ENCODE data around the gene TCF23. TPM values are rescaled to one million over a fixed set of nuclear protein-coding genes. Genes with fewer than 3 reads are reported as not detected.

Gene TCF23
- polyA plus RNA-seq, 1 donor = 0.10 TPM

DNA sequence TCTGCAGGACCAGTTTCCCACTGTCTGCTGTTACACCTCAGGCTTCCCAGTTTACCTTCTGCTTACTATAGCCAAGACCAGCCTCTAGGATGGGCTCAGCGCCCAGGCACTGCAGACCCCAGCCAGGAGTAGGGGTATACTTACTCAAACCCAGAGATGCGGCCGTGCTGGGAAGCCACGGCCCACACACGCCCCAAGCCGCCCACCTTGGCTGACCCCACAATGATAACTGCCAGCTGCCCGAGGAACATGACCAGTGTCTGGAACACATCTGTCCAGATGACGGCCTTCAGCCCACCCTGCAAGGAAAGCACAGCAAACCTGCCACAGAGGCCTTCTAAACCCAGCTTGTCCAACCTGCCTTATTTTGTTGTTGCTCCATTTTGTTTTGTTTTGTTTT is 56.4 kb downstream of the TCF23 start:
- Histone ChIP-seq H3K9me3 (ENCODE audit: control insufficient read depth, low read depth, low read length) (no peaks in the 10 kb centered on the region), H3K4me3 (ENCODE audit: low read length) (no peak overlapping the region), H3K27ac (ENCODE audit: low read length) (no peak overlapping the region), H3K4me1 (ENCODE audit: control insufficient read depth, insufficient read depth, low read length) (peaks cover 30% of the 10 kb centered on the region), H3K36me3 (ENCODE audit: control insufficient read depth, insufficient read depth, low read length) (peaks cover 83% of the 10 kb centered on the region), H3K27me3 (ENCODE audit: control insufficient read depth, insufficient read depth, low read length) (no peaks in the 10 kb centered on the region)
- DNase-seq = no peak
- WGBS (ENCODE audit: insufficient coverage, low lambda C conversion rate) = no CpG with 5 or more reads among the region's 8 CpGs

GRCh38 chr2:27206346-27206745 is 57.5 kb downstream of the TCF23 start:
- peaks cover 73% of the 10 kb centered on the region for H3K36me3 ChIP-seq (ENCODE audit: control insufficient read depth, insufficient read depth, low read length)
- no peak for DNase-seq
- no peaks in the 10 kb centered on the region for H3K9me3 ChIP-seq (ENCODE audit: control insufficient read depth, low read depth, low read length)
- peaks cover 34% of the 10 kb centered on the region for H3K4me1 ChIP-seq (ENCODE audit: control insufficient read depth, insufficient read depth, low read length)
- no peaks in the 10 kb centered on the region for H3K27me3 ChIP-seq (ENCODE audit: control insufficient read depth, insufficient read depth, low read length)
- WGBS (ENCODE audit: insufficient coverage, low lambda C conversion rate) = no CpG with 5 or more reads among the region's 6 CpGs
- H3K27ac ChIP-seq (ENCODE audit: low read length) = no peak overlapping the region
- no peak overlapping the region for H3K4me3 ChIP-seq (ENCODE audit: low read length)

Other genes with a start within 250 kb of the TCF23 start
- 20.7 TPM for gene MAPRE3, start 178.4 kb upstream of the TCF23 start, polyA plus RNA-seq
- gene TMEM214, start 116.0 kb upstream of the TCF23 start, polyA plus RNA-seq = 93.6 TPM
- 28.3 TPM for gene AGBL5, start 97.3 kb upstream of the TCF23 start, polyA plus RNA-seq
- 313 TPM for gene OST4, start 77.3 kb upstream of the TCF23 start, polyA plus RNA-seq
- gene EMILIN1, start 70.4 kb upstream of the TCF23 start, polyA plus RNA-seq = 49.1 TPM
- gene KHK, start 62.2 kb upstream of the TCF23 start, polyA plus RNA-seq = 232 TPM
- 11.5 TPM for gene CGREF1, start 29.9 kb upstream of the TCF23 start, polyA plus RNA-seq
- 2.0 TPM for gene ABHD1, start 25.2 kb upstream of the TCF23 start, polyA plus RNA-seq
- 48.5 TPM for gene PREB, start 14.4 kb upstream of the TCF23 start, polyA plus RNA-seq
- gene PRR30, start 9.6 kb upstream of the TCF23 start, polyA plus RNA-seq = not detected
- gene ATRAID, start 63.0 kb downstream of the TCF23 start, polyA plus RNA-seq = 131 TPM
- gene SLC5A6, start 63.3 kb downstream of the TCF23 start, polyA plus RNA-seq = 148 TPM
- gene CAD, start 68.4 kb downstream of the TCF23 start, polyA plus RNA-seq = 34.9 TPM
- gene SLC30A3, start 114.0 kb downstream of the TCF23 start, polyA plus RNA-seq = 0.57 TPM
- gene DNAJC5G, start 126.4 kb downstream of the TCF23 start, polyA plus RNA-seq = 0.19 TPM
- 0.60 TPM for gene TRIM54, start 133.4 kb downstream of the TCF23 start, polyA plus RNA-seq
- 3.4 TPM for gene UCN, start 159.4 kb downstream of the TCF23 start, polyA plus RNA-seq
- 99.6 TPM for gene MPV17, start 174.1 kb downstream of the TCF23 start, polyA plus RNA-seq
- gene GTF3C2, start 207.8 kb downstream of the TCF23 start, polyA plus RNA-seq = 51.9 TPM
- 39.7 TPM for gene EIF2B4, start 221.3 kb downstream of the TCF23 start, polyA plus RNA-seq
- gene SNX17, start 221.6 kb downstream of the TCF23 start, polyA plus RNA-seq = 68.0 TPM
- 23.1 TPM for gene ZNF513, start 231.7 kb downstream of the TCF23 start, polyA plus RNA-seq